Suppressor macrophage (primary cell): ENCODE results near the gene LRRC32.

Source experiments
- DNase-seq, 4 experiments: peaks; one replicate each; pipeline ENCODE4 v3.0.0-alpha.2; 2020 to 2022

The LRRC32 gene

DNA sequence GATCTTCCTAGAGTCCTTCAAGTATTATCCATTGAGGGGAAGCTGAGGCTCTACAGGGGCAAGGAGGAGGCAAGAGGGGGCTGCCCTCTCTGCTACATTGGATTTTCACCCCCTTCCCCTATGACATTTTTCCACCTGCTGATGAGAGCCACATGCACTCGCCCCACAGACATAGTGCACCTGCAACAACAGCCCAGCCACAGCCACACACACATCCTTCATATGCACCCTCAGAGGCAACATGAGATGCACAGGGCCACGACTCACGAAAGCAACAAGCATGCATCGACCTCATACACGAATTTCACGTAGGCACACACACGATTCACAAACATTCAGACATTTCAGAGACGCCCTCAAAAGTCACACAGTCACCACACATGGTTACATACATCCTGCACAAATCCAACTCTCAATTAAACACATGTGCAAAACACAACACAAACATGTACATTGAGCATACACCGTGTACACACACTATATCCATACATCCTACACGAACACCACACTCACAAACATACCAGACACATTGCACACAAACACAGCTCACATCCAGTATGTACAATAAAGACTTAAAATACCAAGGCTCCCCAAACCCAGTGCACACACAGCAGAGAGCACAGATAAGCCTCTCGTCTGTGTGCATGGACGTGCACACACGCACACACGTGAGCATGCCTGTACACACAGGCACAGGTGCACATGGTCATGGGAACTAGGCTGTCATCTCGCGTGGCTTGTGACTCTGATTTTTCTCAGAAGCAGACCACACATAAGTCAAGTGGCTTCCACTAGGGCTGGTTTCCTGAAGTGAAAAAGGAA lies 6.3 kb upstream of the LRRC32 start:
- no peak for DNase-seq

DNA sequence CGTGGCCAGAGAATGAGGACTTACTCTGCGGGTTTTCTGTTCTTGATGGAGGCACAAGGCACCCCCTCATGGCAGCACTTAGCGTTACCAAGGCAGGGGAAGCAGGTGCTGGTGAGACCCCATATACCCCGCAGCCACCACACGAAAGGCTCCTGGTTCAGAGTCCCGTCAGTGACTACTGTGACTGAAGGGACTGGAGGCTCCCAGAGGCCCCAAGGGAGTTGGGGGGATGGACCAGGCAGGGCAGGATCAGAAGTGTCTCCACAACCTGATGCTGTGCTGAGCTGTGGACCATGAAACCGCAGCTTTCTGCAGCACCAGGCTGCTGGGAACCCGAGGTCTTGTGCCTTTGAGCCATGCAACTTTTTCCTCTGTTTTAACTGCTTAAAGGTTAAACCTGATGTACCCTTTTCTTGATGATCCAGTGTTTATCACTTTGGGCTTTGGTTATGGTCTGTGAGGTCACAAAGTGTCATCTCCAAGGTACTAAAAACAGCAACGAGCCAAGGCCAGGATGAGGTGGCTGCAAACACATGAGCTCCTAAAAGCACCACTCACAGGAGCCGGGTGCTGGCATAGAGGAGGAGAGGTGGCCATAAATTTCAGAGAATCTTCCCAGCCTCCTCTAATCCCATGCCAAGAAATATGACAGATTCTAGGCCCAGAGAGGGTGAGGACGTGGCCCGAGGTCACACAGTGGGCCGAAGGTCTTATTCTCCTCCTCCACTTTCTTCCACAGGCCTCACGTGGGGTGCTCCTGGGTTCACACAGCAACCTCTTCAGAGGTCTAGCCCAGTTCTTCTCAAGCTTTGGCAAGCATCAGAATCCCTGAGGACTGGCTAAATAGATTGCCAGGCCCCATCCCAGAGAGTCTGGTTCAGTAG lies 4.2 kb upstream of the LRRC32 start:
- no peak for DNase-seq

DNA sequence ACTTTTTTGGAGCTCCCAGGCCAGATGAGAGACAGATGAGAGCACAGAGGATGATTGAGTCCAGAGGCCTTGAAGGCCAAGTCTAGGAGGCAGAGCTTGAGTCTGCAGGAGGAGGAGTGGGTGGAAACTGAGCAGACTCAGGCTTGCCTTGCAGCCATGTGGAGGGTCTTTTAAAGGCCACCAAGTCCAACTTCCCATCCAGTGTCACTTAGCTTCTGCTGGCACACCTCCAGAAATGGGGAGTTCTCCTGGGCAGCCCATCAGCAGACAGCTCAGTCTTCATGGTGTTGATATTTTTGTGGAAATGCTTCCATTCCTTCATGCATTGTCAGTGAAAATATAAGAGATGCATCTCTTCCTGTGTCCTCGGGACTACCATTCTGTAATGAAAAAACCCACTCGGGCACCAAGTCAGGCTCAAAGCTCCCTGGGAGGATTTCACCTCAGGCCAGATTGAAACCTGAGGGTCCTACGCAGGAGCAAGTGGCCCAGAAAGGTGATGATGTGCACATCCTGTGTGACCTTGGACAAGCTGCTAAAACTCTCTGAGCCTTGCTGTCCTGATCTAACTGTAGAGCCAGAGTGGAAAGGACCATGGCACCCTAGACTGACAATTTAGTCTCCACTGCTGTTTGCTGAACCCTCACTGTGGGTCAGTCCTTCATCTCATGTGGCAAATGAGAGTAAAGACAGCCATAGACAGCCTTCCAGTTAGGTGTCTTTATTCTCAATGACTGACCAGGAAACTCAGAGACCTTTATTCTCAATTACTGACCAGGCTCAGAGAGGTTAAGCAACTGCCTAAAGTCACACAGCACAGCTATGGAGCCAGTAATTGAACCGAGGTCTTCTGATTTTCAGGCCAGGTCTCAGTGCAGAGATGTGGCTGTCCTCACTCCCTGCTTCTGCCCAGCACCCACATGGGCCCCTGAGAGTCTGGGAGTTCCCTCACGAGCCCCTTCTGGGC lies 2.9 kb upstream of the LRRC32 start:
- DNase-seq: peak in 1 of 4 experiments; percentile 26

DNA sequence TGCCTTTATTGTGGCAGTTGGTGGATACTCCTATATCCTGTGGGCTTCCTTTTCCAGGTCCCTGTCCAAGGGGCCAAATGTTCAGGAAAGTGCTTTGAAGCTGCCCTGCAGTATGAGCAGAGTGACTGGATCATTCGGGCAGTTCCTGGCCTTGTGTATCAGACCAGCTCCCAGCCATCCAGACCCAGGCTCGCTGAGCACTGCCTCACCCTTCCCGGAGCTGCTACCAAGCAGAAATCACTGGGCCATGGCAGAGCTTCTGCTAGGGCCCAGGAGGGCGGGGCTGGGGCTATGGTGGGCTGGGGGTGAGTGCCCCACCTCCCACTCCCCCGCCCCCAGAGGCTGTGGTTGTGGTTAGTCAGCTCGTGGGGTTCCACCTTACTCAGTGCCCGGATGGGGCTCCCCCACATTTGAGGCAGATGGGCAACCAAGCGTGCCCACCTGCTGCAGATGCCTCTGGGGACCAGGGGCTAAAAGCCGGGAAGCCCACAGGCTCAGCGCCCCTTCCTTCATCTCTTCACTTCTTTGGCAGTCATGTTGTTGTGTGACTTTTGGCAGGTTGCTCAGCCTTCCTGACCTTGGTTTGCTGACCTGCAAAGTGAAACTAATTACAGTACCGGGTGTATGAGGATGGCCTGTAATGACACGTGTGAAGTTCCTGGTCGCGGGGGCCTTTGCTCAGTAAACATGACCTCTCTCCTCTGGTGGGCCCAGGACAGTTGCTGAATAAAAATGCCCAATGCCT lies 2.1 kb upstream of the LRRC32 start:
- DNase-seq: peak in 2 of 4 experiments; percentile 5 to 12

DNA sequence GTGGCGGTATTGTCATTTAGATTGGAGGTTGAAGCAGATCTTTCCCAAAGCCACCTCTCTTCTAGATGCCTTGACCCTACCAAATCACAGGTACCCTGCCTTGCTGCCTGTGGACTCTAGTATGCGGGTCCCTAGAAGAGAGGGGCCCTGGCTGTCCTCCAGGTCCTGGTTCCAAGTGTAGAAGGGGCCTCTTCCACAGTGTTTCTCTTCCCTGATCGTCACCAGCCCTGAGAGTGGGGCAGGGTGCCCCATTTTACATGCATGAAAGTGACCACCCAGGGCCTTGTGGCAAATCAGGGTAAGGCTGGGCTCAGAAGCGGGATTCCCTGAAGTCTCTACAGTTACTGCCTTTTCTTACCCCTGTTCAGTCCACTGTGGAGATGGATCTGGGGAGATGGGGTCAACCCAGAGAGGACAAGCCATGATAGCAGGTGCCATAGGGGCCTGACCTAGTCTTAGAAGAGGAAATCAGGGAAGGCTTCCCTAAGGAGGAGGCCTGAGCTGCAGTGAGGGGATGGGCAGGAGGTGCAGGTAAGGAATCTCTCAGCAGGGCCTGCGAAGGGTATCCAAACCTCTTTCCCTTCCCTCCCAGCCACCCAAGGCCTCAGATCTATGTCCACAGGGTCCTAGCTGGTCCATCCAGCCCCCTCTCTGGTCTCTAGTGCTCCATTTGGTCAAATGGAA lies 1.2 kb upstream of the LRRC32 start:
- no peak for DNase-seq

DNA sequence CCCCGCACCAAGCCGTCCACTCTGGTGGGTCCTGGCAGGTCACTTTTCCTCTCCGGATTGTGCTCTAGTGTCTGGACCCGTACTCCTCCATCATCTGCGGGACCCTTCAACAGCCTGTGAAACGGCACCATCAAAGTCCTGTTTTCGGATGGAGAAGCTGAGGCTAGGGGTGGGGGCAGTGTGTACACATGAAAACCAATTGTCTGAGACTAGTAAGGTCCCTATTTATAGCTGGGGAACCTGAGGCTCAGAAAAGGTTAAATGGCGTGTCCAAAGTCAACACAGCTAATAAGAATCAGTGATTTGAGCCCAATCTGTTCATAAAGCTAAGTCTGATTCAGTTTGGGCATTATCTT lies 668 bp upstream of the LRRC32 start:
- DNase-seq: no peak

DNA sequence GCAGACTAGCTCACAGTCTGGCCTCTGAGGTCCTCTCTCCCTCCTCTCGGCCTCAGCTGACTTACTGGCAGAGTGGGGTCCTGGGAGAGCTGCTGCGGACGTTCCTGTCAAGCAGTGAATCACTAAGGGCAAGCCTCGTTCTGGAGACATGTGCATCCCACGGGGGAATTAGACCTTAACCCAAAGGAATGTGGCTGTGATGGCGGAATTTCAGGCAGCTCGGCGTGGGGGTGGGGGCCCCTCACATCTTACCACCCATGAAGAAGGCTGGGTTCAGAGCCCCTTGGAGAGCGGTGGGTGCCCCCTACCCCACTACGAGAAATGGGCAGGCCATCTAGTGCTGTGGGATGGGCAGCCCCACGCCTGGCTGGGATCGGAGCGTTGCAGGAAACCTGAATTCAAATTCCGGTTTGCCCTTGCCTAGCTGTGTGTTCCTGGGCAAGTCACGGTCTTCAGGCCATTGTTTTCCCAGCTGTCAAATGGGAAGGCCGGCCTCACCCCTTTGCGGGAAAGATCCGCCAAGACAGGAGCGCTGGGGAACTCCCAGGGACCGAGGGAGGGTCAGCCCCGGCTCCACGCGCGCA lies 554 bp downstream of the LRRC32 start:
- DNase-seq: no peak

DNA sequence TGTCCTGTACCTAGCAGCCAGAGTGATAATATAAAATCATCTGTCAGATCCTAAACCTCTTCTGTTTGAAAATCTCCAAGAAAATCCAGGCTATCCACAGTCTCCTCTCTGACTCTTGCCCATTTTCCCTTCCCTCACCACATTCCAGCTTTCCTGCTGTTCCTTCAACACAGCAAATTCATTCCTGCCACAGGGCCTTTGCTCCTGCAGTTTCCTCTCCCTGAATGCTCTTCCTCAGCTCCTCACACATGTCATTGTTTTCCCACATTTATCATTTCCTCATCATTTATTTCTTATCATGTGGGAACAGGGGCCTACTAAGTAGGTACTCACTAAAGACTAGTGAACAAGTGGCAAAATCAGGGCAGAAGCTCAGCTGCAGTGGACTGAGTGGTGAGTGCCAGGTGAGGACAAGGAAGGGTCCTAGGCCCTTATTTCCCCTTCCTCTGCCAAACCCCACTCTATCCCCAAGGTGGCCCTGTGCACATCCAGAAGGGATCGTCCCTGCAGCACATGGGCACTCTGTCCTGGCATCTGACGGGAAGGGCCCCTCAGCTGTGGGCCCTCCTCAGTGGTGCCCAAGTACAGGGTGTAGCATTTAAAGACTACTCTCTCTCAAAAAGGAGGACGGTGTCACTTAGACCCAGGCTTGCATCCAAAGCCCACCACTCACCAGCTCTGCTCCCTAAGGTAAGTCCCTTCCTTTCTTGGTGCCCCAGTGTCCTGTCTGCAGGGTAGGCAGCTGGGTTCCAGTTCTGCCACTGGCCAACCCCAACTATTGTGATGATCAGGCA lies 2.0 kb downstream of the LRRC32 start:
- no peak for DNase-seq

DNA sequence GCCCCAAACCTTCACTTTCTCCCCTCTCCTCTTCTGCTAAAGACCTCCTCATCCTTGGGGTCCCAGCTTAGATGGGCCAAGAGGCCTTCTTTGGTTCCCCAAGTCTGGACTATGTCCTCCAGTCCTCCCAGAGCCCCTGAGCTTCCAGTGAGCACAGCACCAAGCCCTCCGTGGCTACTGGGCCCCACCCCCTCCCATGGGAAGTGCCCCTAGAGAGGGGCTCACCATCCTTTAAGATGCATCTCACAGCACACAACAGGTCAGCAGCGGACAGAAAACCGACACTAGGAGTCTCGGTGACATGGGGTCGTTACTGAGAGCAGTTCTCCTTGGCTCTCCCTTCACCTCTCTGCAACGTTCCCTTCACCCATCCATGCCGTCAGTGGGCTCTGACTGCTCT lies 2.7 kb downstream of the LRRC32 start:
- no peak for DNase-seq

DNA sequence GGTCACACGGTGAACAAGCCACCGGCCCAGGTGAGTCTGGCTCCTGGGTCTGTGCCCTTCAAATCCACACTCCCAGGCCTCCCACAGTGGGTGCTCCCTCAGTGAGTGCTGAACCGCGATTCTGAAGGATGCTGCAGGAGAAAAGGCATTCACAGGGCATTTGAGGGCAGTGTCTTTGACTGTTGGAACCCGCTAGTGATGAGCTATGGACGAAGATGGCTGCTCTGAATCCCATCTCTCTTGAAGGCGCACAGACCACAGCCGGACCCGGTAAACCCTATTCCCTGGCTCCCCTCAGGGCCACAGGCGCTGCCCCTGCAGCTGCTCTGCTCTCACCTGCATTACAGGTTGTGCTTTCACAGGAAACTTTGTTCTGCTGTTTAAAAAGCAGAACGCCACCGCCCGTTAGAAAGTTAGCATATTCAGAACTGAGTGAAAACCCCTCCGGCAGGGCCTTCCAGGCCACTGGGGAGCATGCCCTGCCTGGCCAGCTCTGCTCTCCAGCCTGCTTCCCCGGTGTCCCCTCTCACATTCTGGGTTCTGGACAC lies 3.2 kb downstream of the LRRC32 start:
- DNase-seq: no peak

DNA sequence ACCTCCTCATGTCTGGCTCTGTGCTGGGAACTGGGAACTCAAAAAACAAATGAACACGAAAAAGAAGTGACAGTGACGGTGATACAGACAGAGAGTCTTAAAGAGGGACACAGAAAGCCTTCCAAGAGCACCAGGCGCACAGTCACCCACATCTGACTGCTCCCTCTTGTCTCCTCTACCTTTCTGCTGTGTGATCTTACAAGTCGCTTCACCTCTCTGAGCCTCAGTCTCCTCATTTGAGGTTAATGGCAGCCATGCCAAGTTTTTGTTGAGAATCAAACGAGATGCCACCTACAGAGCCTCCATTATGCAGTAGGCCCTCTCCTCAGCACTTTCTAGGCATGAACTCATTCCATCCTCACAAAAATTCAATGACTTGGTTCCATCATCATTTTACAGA lies 3.7 kb downstream of the LRRC32 start:
- DNase-seq: no peak

DNA sequence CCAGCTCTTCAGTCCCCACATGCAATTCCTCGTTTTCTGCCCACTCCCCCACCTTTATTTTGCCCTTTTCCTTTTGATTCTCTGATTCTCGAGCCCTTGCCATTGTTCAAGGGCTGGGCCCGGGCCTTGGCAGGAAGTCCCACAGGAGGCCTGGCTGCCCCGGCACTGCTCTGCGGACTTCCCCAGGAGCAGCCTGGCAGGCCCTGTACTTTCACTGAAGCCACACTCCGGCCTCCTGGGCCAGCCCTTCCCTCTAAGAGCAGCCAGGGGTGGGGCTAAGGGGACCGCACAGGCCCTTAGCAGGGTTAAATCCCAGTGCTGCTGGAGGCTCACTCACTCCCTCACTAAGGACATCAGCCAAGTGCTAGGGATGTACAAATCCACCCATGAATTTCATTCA lies 4.1 kb downstream of the LRRC32 start:
- DNase-seq: peak; percentile 43 to 76 (median 64)

DNA sequence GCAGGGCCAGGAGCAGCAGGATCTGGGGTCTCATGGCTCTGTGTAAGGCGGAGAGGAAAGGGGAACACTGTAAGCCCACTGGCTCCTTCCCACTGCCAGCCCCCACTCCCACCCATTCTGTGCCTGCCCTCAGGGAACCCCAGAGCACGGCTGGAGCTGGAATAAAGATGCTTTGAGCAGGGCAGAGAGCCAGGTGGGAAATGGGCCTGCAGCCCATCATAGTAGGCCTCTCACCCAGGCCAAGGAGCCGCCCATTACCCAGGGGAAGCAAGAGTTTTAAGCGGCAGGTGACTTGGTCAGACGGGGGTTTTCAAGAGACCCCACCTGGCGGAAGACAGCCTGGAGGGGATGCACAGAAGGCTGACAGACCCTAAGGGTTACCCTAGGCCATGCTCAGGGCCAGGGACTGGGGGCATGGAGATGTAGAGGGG lies 4.6 kb downstream of the LRRC32 start:
- DNase-seq: no peak

DNA sequence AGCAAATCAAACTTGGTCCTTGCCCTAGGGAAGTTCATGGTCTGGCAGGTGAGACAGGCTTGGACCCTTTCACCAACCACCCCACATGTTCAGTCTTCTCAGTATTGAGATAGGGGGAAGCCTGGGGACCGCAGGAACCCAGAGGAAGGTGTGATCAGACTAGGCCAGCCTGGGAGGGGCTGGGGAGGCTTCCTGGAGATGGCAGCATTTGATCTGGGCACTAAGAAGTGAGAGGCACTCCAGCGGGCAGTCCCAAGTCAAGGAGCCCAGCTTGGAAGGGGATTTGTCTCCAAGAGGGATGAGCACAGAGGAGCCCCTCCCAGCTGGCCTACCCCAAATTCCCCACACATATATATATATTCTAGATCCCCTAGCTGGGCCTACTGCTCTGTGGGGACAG lies 5.4 kb downstream of the LRRC32 start:
- DNase-seq: no peak

DNA sequence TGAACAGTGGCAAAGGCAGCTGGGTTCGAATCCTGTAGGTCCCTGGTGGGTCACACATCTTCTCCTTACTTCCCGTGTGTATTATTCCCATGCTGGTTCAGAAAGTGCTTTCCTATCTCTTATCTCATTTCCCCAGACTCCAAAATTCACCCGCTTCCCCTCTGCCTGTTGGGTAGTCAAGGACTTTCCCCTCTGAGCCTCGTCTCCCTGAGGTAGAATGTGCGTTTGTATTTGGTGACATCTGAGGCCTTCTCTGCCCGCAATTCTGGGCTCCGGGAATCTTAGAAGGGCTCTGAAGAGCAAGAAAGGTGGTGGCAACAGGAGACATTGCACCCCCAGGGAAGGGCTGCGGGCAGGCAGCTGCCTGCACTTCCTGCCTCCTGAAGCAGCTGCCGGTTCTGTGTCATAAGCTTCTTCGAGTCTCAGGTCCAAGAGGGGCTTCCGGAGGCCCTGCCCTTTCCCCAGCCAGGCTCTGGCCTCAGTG lies 5.9 kb downstream of the LRRC32 start:
- peak in 1 of 4 experiments; percentile 24 for DNase-seq

DNA sequence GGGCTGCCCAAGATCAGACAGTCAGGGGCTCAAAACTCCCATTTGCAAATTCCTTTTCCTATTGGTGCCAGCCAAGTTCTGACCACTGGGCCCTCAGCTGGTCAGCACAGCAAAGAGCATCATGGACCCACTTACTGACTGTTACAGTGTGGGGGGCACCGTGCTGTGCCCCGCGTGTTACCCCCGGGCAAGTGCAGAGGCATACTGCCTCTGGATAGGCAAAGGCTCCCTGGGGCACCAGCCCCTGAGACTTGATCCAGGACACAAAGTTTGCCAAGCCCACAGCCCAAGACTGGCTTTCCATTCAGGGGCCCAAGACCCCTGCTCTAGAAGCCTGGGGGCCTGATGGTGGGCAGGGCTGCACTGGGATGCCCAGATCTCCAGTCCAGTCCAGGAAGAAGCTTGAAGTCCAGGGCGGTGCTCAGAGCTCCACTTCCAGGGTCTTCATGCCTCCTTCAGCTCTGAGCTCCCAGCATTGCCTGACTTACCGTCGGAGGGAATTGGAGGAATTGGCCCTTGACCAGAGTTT lies 6.6 kb downstream of the LRRC32 start:
- no peak for DNase-seq

DNA sequence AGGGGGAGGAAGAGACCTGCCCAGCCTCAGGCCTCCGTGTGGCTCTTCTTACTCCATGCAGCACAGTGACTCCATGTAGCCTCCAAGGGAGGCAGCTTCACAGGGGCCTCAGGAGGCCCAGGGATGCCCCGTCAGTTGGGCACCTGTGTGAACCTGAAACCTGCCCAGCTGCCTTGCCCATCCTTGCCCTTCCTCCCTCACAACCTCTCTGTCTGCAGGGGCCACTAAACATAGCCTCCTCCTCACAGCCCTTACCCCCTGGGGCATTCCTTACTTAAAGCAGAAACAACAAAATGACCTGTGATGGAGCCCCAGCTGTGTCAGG lies 7.1 kb downstream of the LRRC32 start:
- DNase-seq: no peak

DNA sequence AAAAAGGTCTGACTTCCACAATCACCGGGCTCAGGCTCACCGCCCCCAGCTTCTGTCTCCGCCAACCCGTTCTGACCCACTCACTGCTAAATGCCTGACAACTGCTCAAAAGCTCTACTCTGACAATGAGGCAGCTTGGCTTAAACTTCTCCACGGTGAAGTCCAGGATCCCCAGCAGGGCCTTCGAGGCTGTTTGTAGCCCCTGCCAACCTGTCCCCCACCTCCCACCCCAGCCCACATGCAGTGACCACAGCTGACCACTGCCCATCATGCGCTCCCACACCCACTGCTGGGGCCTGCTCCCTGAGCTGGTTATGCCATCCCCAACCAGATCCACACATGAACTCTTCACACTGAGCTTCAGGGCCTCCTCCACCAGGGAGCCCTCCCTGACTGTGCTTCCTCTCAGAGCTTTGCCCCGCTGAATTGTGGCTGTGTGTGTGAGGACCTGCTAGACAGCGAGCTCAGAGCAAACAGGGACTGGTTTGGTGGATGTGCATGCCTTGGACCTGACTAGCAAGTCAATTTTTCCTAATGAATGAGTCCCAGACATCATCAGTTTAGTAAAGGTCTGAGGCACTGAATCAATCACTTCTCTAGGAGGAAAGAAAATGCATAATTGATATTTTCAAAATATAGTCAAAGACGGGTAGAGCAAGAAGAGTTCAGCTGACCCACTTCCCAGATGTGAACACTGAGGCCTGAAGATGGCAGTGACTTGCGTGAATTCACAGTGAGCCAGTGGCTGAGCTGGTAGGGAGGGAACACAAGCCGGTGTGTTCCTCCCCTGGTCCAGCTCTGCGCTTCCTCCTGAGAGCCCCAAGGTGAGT lies 7.7 kb downstream of the LRRC32 start:
- DNase-seq: peak in 1 of 4 experiments; percentile 22
